Hepatocyte (in vitro differentiated cells): ENCODE results near the gene CENPF. TPM values are rescaled to one million over a fixed set of nuclear protein-coding genes. Genes with fewer than 3 reads are reported as not detected.
"Not testable (repeated sequence)": the region's sequence is repeated elsewhere in the genome, so short reads cannot be mapped to it uniquely, and the experiment has no call there.

Experiments
- DNase-seq: peaks from one replicate; pipeline ENCODE4 v3.0.0-alpha.2; 2016; ENCODE audit warnings: low spot score
- H2AFZ ChIP-seq: fragments of 200-600 bp; sonication (generic); 2 replicates; pipeline ENCODE4 v1.6.0; 2016; ENCODE audit warnings: antibody characterized with exemption, mild to moderate bottlenecking
- H3K27ac ChIP-seq: fragments of 200-600 bp; sonication (generic); 2 replicates; pipeline ENCODE4 v1.5.1; 2016; ENCODE audit warnings: mild to moderate bottlenecking
- H3K27me3 ChIP-seq: fragments of 200-600 bp; sonication (generic); 2 replicates; pipeline ENCODE4 v1.6.1; 2016
- H3K36me3 ChIP-seq: fragments of 200-600 bp; sonication (generic); replicated peaks from 2 replicates; pipeline ENCODE4 v1.5.1; 2016; ENCODE audit warnings: low read depth; ENCODE audit not compliant: insufficient read depth
- H3K4me1 ChIP-seq: fragments of 200-600 bp; sonication (generic); 2 replicates; pipeline ENCODE4 v1.5.1; 2016; ENCODE audit warnings: mild to moderate bottlenecking, moderate library complexity; ENCODE audit not compliant: insufficient read depth
- H3K4me2 ChIP-seq: fragments of 200-600 bp; sonication (generic); 2 replicates; pipeline ENCODE4 v1.6.0; 2016
- H3K4me3 ChIP-seq: fragments of 200-600 bp; sonication (generic); 2 replicates; pipeline ENCODE4 v1.5.1; 2016; ENCODE audit warnings: mild to moderate bottlenecking
- H3K79me2 ChIP-seq: fragments of 200-600 bp; sonication (generic); 2 replicates; pipeline ENCODE4 v1.6.0; 2017; ENCODE audit warnings: mild to moderate bottlenecking
- H3K9me2 ChIP-seq: fragments of 200-600 bp; sonication (generic); replicated peaks from 2 replicates; pipeline ENCODE4 v1.6.0; 2017; ENCODE audit warnings: mild to moderate bottlenecking; ENCODE audit not compliant: insufficient read depth
- H3K9me3 ChIP-seq: fragments of 200-600 bp; sonication (generic); 2 replicates; pipeline ENCODE4 v1.5.1; 2016; ENCODE audit warnings: low read depth, mild to moderate bottlenecking
- H4K20me1 ChIP-seq: fragments of 200-600 bp; sonication (generic); 2 replicates; pipeline ENCODE4 v1.6.0; 2016; ENCODE audit warnings: mild to moderate bottlenecking; ENCODE audit not compliant: insufficient read depth, poor library complexity, severe bottlenecking
- EZH2 ChIP-seq: fragments of 200-600 bp; sonication (generic); IDR thresholded peaks from 2 replicates; pipeline ENCODE4 v1.6.1; 2016; ENCODE audit warnings: antibody characterized with exemption, mild to moderate bottlenecking, borderline replicate concordance
- EZH2phosphoT487 ChIP-seq: fragments of 200-600 bp; sonication (generic); IDR thresholded peaks from one replicate; pipeline ENCODE4 v1.6.1; 2018; ENCODE audit warnings: antibody characterized with exemption, mild to moderate bottlenecking, low read depth, moderate library complexity; ENCODE audit not compliant: unreplicated experiment, severe bottlenecking
- WGBS: methylation state at CpG from one replicate; pipeline ENCODE4 v1.1.6; 2016; ENCODE audit warnings: low lambda C conversion rate; ENCODE audit errors: missing lambda C conversion rate; 5-methylcytosine and 5-hydroxymethylcytosine counted together
- polyA plus RNA-seq: library from polyadenylated mRNA; unstranded; fragments of >200 nt; fragmentation: Nextera tagmentation; extraction: Ambion mirVana; gene quantifications from 2 replicates; pipeline ENCODE4 v1.2.1, GENCODE V29; 2016
- total RNA-seq: library from RNA; depleted of rRNA; stranded (reverse); fragments of >200 nt; gene quantifications from 2 replicates; pipeline ENCODE4 v1.2.3, GENCODE V29; 2014
- TF ChIP-seq, protein P1 (sequence below): fragments of 200-600 bp; sonication (generic); IDR thresholded peaks from 2 replicates; pipeline ENCODE4 v1.5.1; 2016; ENCODE audit warnings: antibody characterized with exemption, mild to moderate bottlenecking; ENCODE audit not compliant: poor library complexity

CENPF gene
- total and polyA plus RNA-seq, 2 experiments from 2014 or later, result 8.3 to 16.8 TPM

DNA sequence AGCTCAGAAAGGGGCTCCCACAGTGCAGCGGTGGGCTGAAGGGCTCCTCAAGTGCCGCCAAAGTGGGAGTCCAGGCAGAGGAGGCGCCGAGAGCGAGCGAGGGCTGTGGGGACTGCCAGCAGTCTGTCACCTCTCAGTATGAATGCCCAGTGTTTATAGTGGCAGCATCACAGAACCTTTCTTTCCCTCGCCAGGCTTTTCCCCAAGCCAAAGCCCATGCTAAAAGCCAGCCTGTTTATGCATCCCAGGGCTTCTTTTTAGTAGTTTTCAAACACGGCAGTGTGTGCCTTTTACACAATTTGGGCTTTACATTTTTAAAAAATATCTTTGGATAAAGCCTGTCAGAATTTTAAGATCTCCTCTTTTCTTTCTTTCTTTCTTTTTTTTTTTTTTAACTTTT, 70.6 kb downstream of the CENPF start:
- 98% methylated on average over 8 of the region's 8 CpGs for WGBS
- Histone ChIP-seq H3K79me2 (no peaks in the 10 kb centered on the region), H3K27ac (no peak overlapping the region), H3K4me2 (no peak overlapping the region), H3K4me1 (peaks cover 4% of the 10 kb centered on the region), H4K20me1 (no peaks in the 10 kb centered on the region), H3K9me2 (no peaks in the 10 kb centered on the region), H3K27me3 (no peaks in the 10 kb centered on the region), H3K36me3 (no peaks in the 10 kb centered on the region), H2AFZ (no peak overlapping the region), H3K4me3 (no peak overlapping the region), H3K9me3 (no peaks in the 10 kb centered on the region)
- no peak for TF ChIP-seq EZH2
- no peak for DNase-seq

DNA sequence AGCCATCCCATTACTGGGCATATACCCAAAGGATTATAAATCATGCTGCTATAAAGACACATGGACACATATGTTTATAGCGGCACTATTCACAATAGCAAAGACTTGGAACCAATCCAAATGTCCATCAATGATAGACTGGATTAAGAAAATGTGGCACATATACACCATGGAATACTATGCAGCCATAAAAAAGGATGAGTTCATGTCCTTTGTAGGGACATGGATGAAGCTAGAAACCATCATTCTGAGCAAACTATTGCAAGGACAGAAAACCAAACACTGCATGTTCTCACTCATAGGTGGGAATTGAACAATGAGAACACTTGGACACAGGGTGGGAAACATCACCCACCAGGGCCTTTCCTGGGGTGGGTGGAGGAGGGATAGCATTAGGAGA, 72.5 kb downstream of the CENPF start:
- not testable (repeated sequence) for H3K27me3 ChIP-seq

DNA sequence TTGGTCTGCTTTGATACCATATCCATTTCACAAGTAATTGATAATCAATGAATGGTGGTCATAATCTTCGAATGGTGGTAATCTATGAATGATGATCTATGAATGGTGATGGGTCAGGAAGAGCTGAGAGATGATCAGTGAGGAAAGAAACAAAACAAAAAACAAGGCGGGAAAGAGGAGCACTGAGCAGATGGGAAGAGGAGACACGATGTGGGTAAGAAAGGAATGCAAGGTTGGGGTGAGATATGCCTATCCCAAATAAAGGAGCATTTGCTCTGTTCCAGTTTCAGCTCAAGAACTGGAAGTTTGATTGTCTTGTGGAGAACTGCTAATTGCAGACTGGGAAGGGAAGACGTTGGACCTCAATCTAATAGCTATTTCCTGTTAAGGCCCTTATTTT, 73.8 kb downstream of the CENPF start:
- no peak for TF ChIP-seq EZH2
- TF ChIP-seq, protein P1, sequence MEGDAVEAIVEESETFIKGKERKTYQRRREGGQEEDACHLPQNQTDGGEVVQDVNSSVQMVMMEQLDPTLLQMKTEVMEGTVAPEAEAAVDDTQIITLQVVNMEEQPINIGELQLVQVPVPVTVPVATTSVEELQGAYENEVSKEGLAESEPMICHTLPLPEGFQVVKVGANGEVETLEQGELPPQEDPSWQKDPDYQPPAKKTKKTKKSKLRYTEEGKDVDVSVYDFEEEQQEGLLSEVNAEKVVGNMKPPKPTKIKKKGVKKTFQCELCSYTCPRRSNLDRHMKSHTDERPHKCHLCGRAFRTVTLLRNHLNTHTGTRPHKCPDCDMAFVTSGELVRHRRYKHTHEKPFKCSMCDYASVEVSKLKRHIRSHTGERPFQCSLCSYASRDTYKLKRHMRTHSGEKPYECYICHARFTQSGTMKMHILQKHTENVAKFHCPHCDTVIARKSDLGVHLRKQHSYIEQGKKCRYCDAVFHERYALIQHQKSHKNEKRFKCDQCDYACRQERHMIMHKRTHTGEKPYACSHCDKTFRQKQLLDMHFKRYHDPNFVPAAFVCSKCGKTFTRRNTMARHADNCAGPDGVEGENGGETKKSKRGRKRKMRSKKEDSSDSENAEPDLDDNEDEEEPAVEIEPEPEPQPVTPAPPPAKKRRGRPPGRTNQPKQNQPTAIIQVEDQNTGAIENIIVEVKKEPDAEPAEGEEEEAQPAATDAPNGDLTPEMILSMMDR, result no peak
- no peak for TF ChIP-seq EZH2phosphoT487
- Histone ChIP-seq H4K20me1 (no peaks in the 10 kb centered on the region), H3K9me3 (no peaks in the 10 kb centered on the region), H3K27ac (no peak overlapping the region), H3K9me2 (no peaks in the 10 kb centered on the region), H3K4me3 (no peak overlapping the region), H3K36me3 (no peaks in the 10 kb centered on the region), H3K4me2 (no peak overlapping the region), H3K4me1 (peaks cover 4% of the 10 kb centered on the region), H2AFZ (no peak overlapping the region), H3K79me2 (no peaks in the 10 kb centered on the region), H3K27me3 (no peaks in the 10 kb centered on the region)
- WGBS, result 83% methylated on average over 4 of the region's 4 CpGs
- no peak for DNase-seq

More for the DNA sequence above, 72.5 kb downstream of the CENPF start:
- 100% methylated on average over 1 of the region's 1 CpG for WGBS
- H3K36me3 ChIP-seq, H3K4me2 ChIP-seq, H3K79me2 ChIP-seq, DNase-seq, H3K4me3 ChIP-seq, H4K20me1 ChIP-seq, H2AFZ ChIP-seq, H3K9me2 ChIP-seq, H3K9me3 ChIP-seq, H3K4me1 ChIP-seq, H3K27ac ChIP-seq: not testable (repeated sequence)

DNA sequence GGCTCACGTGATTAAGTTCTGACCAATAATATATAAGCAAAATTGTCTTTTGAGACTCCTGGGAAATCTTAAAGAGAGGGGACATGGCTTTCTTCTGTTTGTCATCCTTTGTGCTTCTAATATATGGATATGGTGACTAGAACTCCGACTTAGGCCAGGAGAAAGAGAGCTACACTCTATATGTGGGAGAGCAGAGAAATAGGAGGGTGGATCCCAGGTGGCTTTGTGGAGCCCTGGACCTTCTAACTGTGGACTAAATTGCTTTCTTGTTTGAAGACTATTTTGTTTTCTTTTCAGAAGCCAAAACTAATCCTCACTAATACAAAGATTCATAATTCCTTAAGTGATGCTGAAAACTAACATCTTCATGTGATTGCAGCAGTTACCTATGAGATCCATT, 75.0 kb downstream of the CENPF start:
- Histone ChIP-seq H3K79me2 (no peaks in the 10 kb centered on the region), H3K4me2 (peak overlapping the region; percentile 44), H3K4me3 (no peak overlapping the region), H3K27ac (peak overlapping the region; percentile 67), H4K20me1 (no peaks in the 10 kb centered on the region), H3K9me2 (no peaks in the 10 kb centered on the region), H2AFZ (no peak overlapping the region), H3K9me3 (no peaks in the 10 kb centered on the region), H3K36me3 (no peaks in the 10 kb centered on the region), H3K27me3 (no peaks in the 10 kb centered on the region), H3K4me1 (peaks cover 4% of the 10 kb centered on the region)
- TF ChIP-seq EZH2 (no peak), EZH2phosphoT487 (no peak)
- TF ChIP-seq, protein P1, result no peak
- DNase-seq, result no peak
- 94% methylated on average over 2 of the region's 2 CpGs for WGBS
